ENCODE data around the gene TLR4.

Gene TLR4

GRCh38 chr9:117715411-117715989 lies 11.3 kb downstream of the TLR4 start:
- no peak for DNase-seq

GRCh38 chr9:117718085-117718484 lies 13.9 kb downstream of the TLR4 start:
- DNase-seq: no peak

- no peak for DNase-seq
These were observed 14.5 kb downstream of the TLR4 start for GRCh38 chr9:117718701-117719100.

- DNase-seq: no peak
These were observed 15.1 kb downstream of the TLR4 start for GRCh38 chr9:117719161-117719920.

GRCh38 chr9:117720066-117720465 lies 15.9 kb downstream of the TLR4 start:
- no peak for DNase-seq

- no peak for DNase-seq
These were observed 16.4 kb downstream of the TLR4 start for GRCh38 chr9:117720555-117720954.

- DNase-seq: no peak
These were observed 16.8 kb downstream of the TLR4 start for GRCh38 chr9:117720987-117721386.

GRCh38 chr9:117722108-117722761 lies 18.0 kb downstream of the TLR4 start:
- DNase-seq: no peak

- DNase-seq: no peak
These were observed 19.9 kb downstream of the TLR4 start for GRCh38 chr9:117723986-117724625.

- DNase-seq: no peak
These were observed 21.3 kb downstream of the TLR4 start for GRCh38 chr9:117725426-117725887.

- DNase-seq: no peak
These were observed 25.2 kb downstream of the TLR4 start for GRCh38 chr9:117729375-117729774.

- no peak for DNase-seq
These were observed 28.3 kb downstream of the TLR4 start for GRCh38 chr9:117732494-117732893.

- no peak for DNase-seq
These were observed 29.3 kb downstream of the TLR4 start for GRCh38 chr9:117733465-117733864.

GRCh38 chr9:117734082-117734481 lies 29.9 kb downstream of the TLR4 start:
- no peak for DNase-seq

GRCh38 chr9:117734523-117735314 lies 30.5 kb downstream of the TLR4 start:
- DNase-seq: no peak

GRCh38 chr9:117737721-117738226 lies 33.6 kb downstream of the TLR4 start:
- no peak for DNase-seq

- DNase-seq: no peak
These were observed 35.0 kb downstream of the TLR4 start for GRCh38 chr9:117739206-117739605.

GRCh38 chr9:117739624-117740347 lies 35.6 kb downstream of the TLR4 start:
- DNase-seq: no peak

- DNase-seq: no peak
These were observed 37.9 kb downstream of the TLR4 start for GRCh38 chr9:117742131-117742530.

GRCh38 chr9:117744369-117744768 lies 40.2 kb downstream of the TLR4 start:
- no peak for DNase-seq

GRCh38 chr9:117744856-117745389 lies 40.7 kb downstream of the TLR4 start:
- no peak for DNase-seq

GRCh38 chr9:117745598-117745997 lies 41.4 kb downstream of the TLR4 start:
- DNase-seq: no peak

Measured in activated CD8-positive, alpha-beta memory T cell treated with anti-CD3 and anti-CD28 coated beads, Interleukin-2, amount 50 U/mL, for 48 hours (primary cell).